Uterus (tissue), 2 donors: ENCODE data around the gene TBL1X.

Source experiments
- CTCF ChIP-seq, 4 experiments: fragments of 200-600 bp in 2 of 4; fragments of 450-650 bp in 2 of 4; sonication (generic) in 2 of 4; IDR thresholded peaks; one replicate each; pipeline ENCODE4 v1.5.1; 2016 to 2019; ENCODE audit warnings: antibody characterized with exemption in 4 of 4, mild to moderate bottlenecking in 2 of 4, moderate library complexity in 1 of 4
- POLR2A ChIP-seq, 2 donors: fragments of 450-650 bp; IDR thresholded peaks; one replicate each; pipeline ENCODE4 v1.6.1; 2016; ENCODE audit warnings: antibody characterized with exemption in 2 of 2, mild to moderate bottlenecking in 1 of 2, moderate library complexity in 1 of 2

GRCh38 chrX:9745417-9746115 lies 280.7 kb downstream of the TBL1X start:
- no peak for TF ChIP-seq CTCF (IDR thresholded peaks at IDR 0.05)
- no peak for TF ChIP-seq POLR2A (IDR thresholded peaks at IDR 0.05)
